Vagina (tissue), 2 donors: ENCODE results near the gene ZNF467. TPM values are rescaled to one million over a fixed set of nuclear protein-coding genes. Genes with fewer than 3 reads are reported as not detected.

ENCODE experiments used
- DNase-seq, 2 donors: peaks; one replicate each; pipeline ENCODE4 v3.0.0-alpha.2; 2017; ENCODE audit errors: extremely low spot score in 2 of 2
- H3K27ac ChIP-seq: fragments of 200-600 bp; sonication (generic); one replicate; pipeline ENCODE4 v1.5.1; 2019
- H3K27me3 ChIP-seq: fragments of 200-600 bp; sonication (generic); one replicate; pipeline ENCODE4 v1.5.1; 2019
- H3K36me3 ChIP-seq, 2 donors: fragments of 200-600 bp; sonication (generic); one replicate each; pipeline ENCODE4 v1.5.1; 2017 to 2019
- H3K4me1 ChIP-seq: fragments of 200-600 bp; sonication (generic); one replicate; pipeline ENCODE4 v1.5.1; 2019
- H3K4me3 ChIP-seq, 2 donors: fragments of 200-600 bp; sonication (generic); 1 replicate in 1 of 2; 2 replicates in 1 of 2; pipeline ENCODE4 v1.5.1; 2016 to 2019
- H3K9me3 ChIP-seq: fragments of 200-600 bp; sonication (generic); one replicate; pipeline ENCODE4 v1.5.1; 2019
- CTCF ChIP-seq, 3 experiments: fragments of 450-650 bp in 2 of 3; fragments of 200-600 bp in 1 of 3; sonication (generic) in 1 of 3; IDR thresholded peaks; one replicate each; pipeline ENCODE4 v1.5.1; 2017 to 2019; ENCODE audit warnings: antibody characterized with exemption in 3 of 3, mild to moderate bottlenecking in 2 of 3, moderate library complexity in 2 of 3
- POLR2A ChIP-seq, 2 donors: fragments of 450-650 bp; IDR thresholded peaks; one replicate each; pipeline ENCODE4 v1.6.1; 2017; ENCODE audit warnings: antibody characterized with exemption in 2 of 2, mild to moderate bottlenecking in 2 of 2, moderate library complexity in 2 of 2
- POLR2AphosphoS5 ChIP-seq, 2 donors: sonication (generic); formaldehyde crosslinking; IDR thresholded peaks; one replicate each; pipeline ENCODE4 v1.9.0; 2017; ENCODE audit warnings: antibody characterized with exemption in 2 of 2, mild to moderate bottlenecking in 2 of 2, low read depth in 1 of 2; ENCODE audit not compliant: insufficient read depth in 1 of 2
- intact Hi-C: fragments of 100-400 bp; cut with DNase I; formaldehyde crosslinking; loops from one replicate; pipeline ENCODE4 v1.15.1; 2023
- total RNA-seq: library from RNA; depleted of rRNA; stranded (reverse); fragments of >200 nt; gene quantifications from one replicate; pipeline ENCODE4 v1.2.3, GENCODE V29; 2016

Gene ZNF467
- total RNA-seq, 1 donor from 2014 or later, result 13.3 TPM

DNA sequence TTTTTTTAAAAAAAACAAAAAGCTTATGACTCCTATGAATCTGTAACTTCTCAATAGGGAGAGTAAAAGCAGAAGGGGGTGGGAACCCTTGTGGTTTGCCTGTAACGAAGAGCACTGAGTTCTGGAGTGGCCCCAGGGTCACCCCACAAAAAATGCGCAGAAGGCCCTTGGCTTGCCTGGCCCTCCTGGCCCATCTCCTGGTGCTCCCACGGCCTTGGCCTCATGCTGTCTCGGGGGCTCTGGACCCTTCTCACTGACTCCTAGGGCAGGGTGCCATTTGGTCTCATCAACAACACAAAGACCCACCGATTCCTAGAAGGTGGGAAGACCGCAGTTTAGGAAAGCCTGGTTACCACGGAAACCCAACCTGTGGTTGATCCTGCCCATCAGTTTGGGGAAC is 40.8 kb downstream of the ZNF467 start:
- Histone ChIP-seq H3K9me3 (no peaks in the 10 kb centered on the region), H3K27ac (no peak overlapping the region), H3K4me3 (no peak overlapping the region), H3K4me1 (peaks cover 5% of the 10 kb centered on the region), H3K27me3 (no peaks in the 10 kb centered on the region), H3K36me3 (peaks cover 0 to 35% of the 10 kb centered on the region in 2 donors)
- intact Hi-C loops, result loop anchor here (10.0 kb wide), 1 partner anchor 58 kb away; no protein-coding TSS in a partner anchor
- TF ChIP-seq POLR2A (IDR thresholded peaks at IDR 0.05), result no peak
- TF ChIP-seq CTCF (IDR thresholded peaks at IDR 0.05), result no peak
- no peak for TF ChIP-seq POLR2AphosphoS5 (IDR thresholded peaks at IDR 0.05; ENCODE audit: insufficient read depth in 1 of 2, low read depth in 1 of 2)
- no peak for DNase-seq

DNA sequence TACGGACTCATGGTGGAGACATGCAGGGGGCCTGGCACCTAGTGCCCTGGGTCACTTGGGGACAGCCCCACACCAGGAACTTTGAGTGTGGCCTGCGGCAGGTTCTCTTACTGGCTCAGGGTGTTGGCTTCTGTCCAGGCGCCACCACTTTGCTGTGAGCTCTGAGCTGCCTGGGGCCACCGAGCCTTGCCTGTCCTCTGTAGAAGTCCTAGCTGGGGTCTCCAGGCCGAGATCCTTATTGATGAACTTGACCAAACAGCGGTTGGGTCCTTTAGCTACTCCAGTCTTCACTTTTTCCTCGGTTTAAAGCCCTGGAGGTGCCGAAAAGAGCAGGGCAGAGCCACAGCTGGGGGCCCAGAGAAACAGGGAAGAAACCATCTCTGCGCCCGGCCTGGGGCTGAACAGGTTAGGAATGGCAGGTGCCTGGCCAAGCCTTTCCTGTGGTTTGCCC is 41.3 kb downstream of the ZNF467 start:
- no peak overlapping the region for H3K27ac ChIP-seq
- H3K36me3 ChIP-seq, result peaks cover 0 to 40% of the 10 kb centered on the region in 2 donors
- peaks cover 5% of the 10 kb centered on the region for H3K4me1 ChIP-seq

GRCh38 chr7:149731207-149731955 is 42.0 kb downstream of the ZNF467 start:
- Histone ChIP-seq H3K9me3 (no peaks in the 10 kb centered on the region), H3K27ac (no peak overlapping the region), H3K36me3 (peaks cover 0 to 47% of the 10 kb centered on the region in 2 donors), H3K27me3 (no peaks in the 10 kb centered on the region), H3K4me1 (peaks cover 5% of the 10 kb centered on the region), H3K4me3 (no peak overlapping the region)
- DNase-seq, result no peak
- TF ChIP-seq CTCF (IDR thresholded peaks at IDR 0.05), result no peak
- TF ChIP-seq POLR2A (IDR thresholded peaks at IDR 0.05), result no peak
- TF ChIP-seq POLR2AphosphoS5 (IDR thresholded peaks at IDR 0.05; ENCODE audit: insufficient read depth in 1 of 2, low read depth in 1 of 2), result no peak
- intact Hi-C loops, result loop anchor here (10.0 kb wide), 1 partner anchor 57 kb away; no protein-coding TSS in a partner anchor

More for the DNA sequence above, 41.3 kb downstream of the ZNF467 start:
- H3K4me3 ChIP-seq, result no peak overlapping the region
- no peak for DNase-seq
- H3K9me3 ChIP-seq, result no peaks in the 10 kb centered on the region
- no peaks in the 10 kb centered on the region for H3K27me3 ChIP-seq
- no peak for TF ChIP-seq POLR2AphosphoS5 (IDR thresholded peaks at IDR 0.05; ENCODE audit: insufficient read depth in 1 of 2, low read depth in 1 of 2)
- no peak for TF ChIP-seq CTCF (IDR thresholded peaks at IDR 0.05)
- intact Hi-C loops, result loop anchor here (10.0 kb wide), 1 partner anchor 57 kb away; no protein-coding TSS in a partner anchor

DNA sequence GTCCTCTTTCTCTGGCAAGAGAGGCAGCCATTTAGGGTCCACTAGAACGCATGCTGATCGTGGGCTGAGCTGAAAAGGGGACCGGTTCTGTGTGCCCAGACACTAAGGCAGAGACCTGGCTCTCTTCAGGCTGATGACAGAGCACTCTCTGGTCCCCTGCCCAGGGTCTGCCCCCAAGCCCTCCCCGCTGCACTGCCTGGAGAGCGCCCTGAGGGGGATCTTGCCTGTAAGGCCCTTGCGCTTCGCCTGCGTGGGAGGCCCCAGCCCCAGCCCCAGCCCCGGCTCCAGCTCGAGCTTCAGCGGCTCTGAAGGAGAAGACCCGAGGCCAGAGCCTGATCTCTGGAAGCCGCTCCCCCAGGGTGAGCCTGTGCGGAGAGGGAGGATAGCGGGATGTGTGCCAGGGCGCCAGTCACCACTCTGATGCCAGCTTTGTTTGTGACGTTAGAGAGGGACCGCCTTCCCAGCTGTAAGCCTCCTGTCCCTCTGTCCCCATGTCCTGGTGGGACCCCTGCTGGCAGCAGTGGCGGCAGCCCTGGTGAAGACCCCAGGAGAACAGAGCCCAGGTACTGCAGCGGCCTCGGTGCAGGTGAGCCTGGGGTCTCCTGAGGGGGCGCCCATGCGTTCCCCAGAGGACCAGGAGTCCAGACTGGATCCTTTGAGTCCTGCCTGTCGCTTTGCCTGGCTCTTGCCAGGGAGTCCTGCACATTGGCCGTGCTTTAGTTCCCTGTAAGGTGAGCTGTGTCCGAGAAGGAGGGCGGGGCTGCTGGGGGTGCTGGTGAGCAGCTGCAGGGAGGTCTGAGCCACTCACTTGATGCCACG is 43.2 kb downstream of the ZNF467 start:
- H3K27me3 ChIP-seq, result no peaks in the 10 kb centered on the region
- intact Hi-C loops, result loop anchor here (10.0 kb wide), 1 partner anchor 55 kb away; no protein-coding TSS in a partner anchor
- peaks cover 4% of the 10 kb centered on the region for H3K4me1 ChIP-seq
- H3K36me3 ChIP-seq, result peaks cover 0 to 58% of the 10 kb centered on the region in 2 donors
- TF ChIP-seq POLR2AphosphoS5 (IDR thresholded peaks at IDR 0.05; ENCODE audit: insufficient read depth in 1 of 2, low read depth in 1 of 2) (no peak), POLR2A (IDR thresholded peaks at IDR 0.05) (no peak), CTCF (IDR thresholded peaks at IDR 0.05) (no peak)
- no peak for DNase-seq
- H3K9me3 ChIP-seq, result no peaks in the 10 kb centered on the region
- H3K4me3 ChIP-seq, result no peak overlapping the region
- H3K27ac ChIP-seq, result no peak overlapping the region
